DOHH2 (cell line): Measurements from ENCODE around the gene DOCK1.

Experiments
- H3F3A ChIP-seq: fragments of 200-600 bp; sonication (generic), shearing (Covaris generic); 2 replicates; pipeline ENCODE4 v1.6.0; 2016; ENCODE audit warnings: antibody characterized with exemption, mild to moderate bottlenecking; ENCODE audit not compliant: control insufficient read depth, insufficient read depth
- H3K27ac ChIP-seq: fragments of 200-600 bp; sonication (generic); 2 replicates; pipeline ENCODE4 v1.5.1; 2014; ENCODE audit warnings: low read depth, mild to moderate bottlenecking, low read length, moderate library complexity
- H3K27me3 ChIP-seq: fragments of 200-600 bp; sonication (generic); 2 replicates; pipeline ENCODE4 v1.6.1; 2014; ENCODE audit warnings: mild to moderate bottlenecking, low read length, mixed read lengths; ENCODE audit not compliant: control insufficient read depth
- H3K36me3 ChIP-seq: fragments of 200-600 bp; sonication (generic); 2 replicates; pipeline ENCODE4 v1.6.1; 2014; ENCODE audit warnings: mild to moderate bottlenecking, low read length, moderate library complexity, mixed read lengths; ENCODE audit not compliant: control insufficient read depth
- H3K4me1 ChIP-seq: fragments of 200-600 bp; sonication (generic); 2 replicates; pipeline ENCODE4 v1.6.1; 2014; ENCODE audit warnings: mild to moderate bottlenecking, low read length, mixed read lengths; ENCODE audit not compliant: control insufficient read depth
- H3K4me2 ChIP-seq: fragments of 200-600 bp; sonication (generic); 2 replicates; pipeline ENCODE4 v1.6.0; 2014; ENCODE audit warnings: mild to moderate bottlenecking, low read length, moderate library complexity
- H3K4me3 ChIP-seq: fragments of 200-600 bp; sonication (generic); 2 replicates; pipeline ENCODE4 v1.5.1; 2014; ENCODE audit warnings: mild to moderate bottlenecking, low read length, mixed read lengths
- H3K79me2 ChIP-seq: fragments of 200-600 bp; sonication (generic); 2 replicates; pipeline ENCODE4 v1.6.1; 2014; ENCODE audit warnings: mild to moderate bottlenecking, low read length, mixed read lengths; ENCODE audit not compliant: control insufficient read depth
- H3K9me2 ChIP-seq: fragments of 200-600 bp; sonication (generic); replicated peaks from 2 replicates; pipeline ENCODE4 v1.6.1; 2014; ENCODE audit warnings: mild to moderate bottlenecking, low read length, mixed read lengths; ENCODE audit not compliant: control insufficient read depth
- H3K9me3 ChIP-seq: fragments of 200-600 bp; sonication (generic); 2 replicates; pipeline ENCODE4 v1.6.1; 2014; ENCODE audit warnings: antibody characterized with exemption, low read length, mixed read lengths; ENCODE audit not compliant: control insufficient read depth, insufficient read depth
- H4K20me1 ChIP-seq: fragments of 200-600 bp; sonication (generic); 2 replicates; pipeline ENCODE4 v1.6.0; 2014; ENCODE audit warnings: low read depth, mild to moderate bottlenecking, antibody characterized with exemption, low read length, moderate library complexity; ENCODE audit not compliant: control insufficient read depth, insufficient read depth
- CTCF ChIP-seq: fragments of 200-600 bp; sonication (generic); IDR thresholded peaks from one replicate; pipeline ENCODE4 v1.5.1; 2014; ENCODE audit warnings: antibody characterized with exemption, mild to moderate bottlenecking, low read depth, low read length; ENCODE audit not compliant: poor library complexity, severe bottlenecking
- EZH2phosphoT487 ChIP-seq: fragments of 200-600 bp; sonication (generic); IDR thresholded peaks from 2 replicates; pipeline ENCODE4 v1.6.1; 2017; ENCODE audit warnings: borderline replicate concordance, mild to moderate bottlenecking, antibody characterized with exemption, low read length, moderate library complexity, mixed read lengths

Gene DOCK1

GRCh38 chr10:127318396-127318795 is 413.2 kb downstream of the DOCK1 start:
- no peaks in the 10 kb centered on the region for H4K20me1 ChIP-seq
- H3K27me3 ChIP-seq = no peaks in the 10 kb centered on the region
- no peak overlapping the region for H3K4me3 ChIP-seq
- no peak overlapping the region for H3K4me2 ChIP-seq
- H3F3A ChIP-seq = no peaks in the 10 kb centered on the region
- H3K9me2 ChIP-seq = no peaks in the 10 kb centered on the region
- TF ChIP-seq CTCF (no peak), EZH2phosphoT487 (no peak)
- no peaks in the 10 kb centered on the region for H3K4me1 ChIP-seq
- H3K79me2 ChIP-seq = no peaks in the 10 kb centered on the region
- H3K27ac ChIP-seq = no peak overlapping the region
- H3K9me3 ChIP-seq = no peaks in the 10 kb centered on the region
- H3K36me3 ChIP-seq = no peaks in the 10 kb centered on the region

- Histone ChIP-seq H4K20me1 (no peaks in the 10 kb centered on the region), H3K79me2 (no peaks in the 10 kb centered on the region), H3F3A (no peaks in the 10 kb centered on the region), H3K27ac (no peak overlapping the region), H3K27me3 (no peaks in the 10 kb centered on the region), H3K4me3 (no peak overlapping the region), H3K4me1 (no peaks in the 10 kb centered on the region), H3K4me2 (no peak overlapping the region), H3K9me3 (no peaks in the 10 kb centered on the region), H3K9me2 (no peaks in the 10 kb centered on the region), H3K36me3 (no peaks in the 10 kb centered on the region)
- TF ChIP-seq CTCF = no peak
- TF ChIP-seq EZH2phosphoT487 = no peak
These were observed 414.0 kb downstream of the DOCK1 start for GRCh38 chr10:127319271-127319670.

- TF ChIP-seq EZH2phosphoT487 = no peak
- no peak for TF ChIP-seq CTCF
- no peaks in the 10 kb centered on the region for H3F3A ChIP-seq
- H4K20me1 ChIP-seq = no peaks in the 10 kb centered on the region
These were observed 414.5 kb downstream of the DOCK1 start for GRCh38 chr10:127319691-127320090.

GRCh38 chr10:127320176-127320575 is 414.9 kb downstream of the DOCK1 start:
- TF ChIP-seq CTCF (no peak), EZH2phosphoT487 (no peak)
- Histone ChIP-seq H4K20me1 (no peaks in the 10 kb centered on the region), H3K79me2 (no peaks in the 10 kb centered on the region), H3K4me3 (no peak overlapping the region), H3K36me3 (no peaks in the 10 kb centered on the region), H3K4me1 (no peaks in the 10 kb centered on the region), H3K9me2 (no peaks in the 10 kb centered on the region), H3K9me3 (no peaks in the 10 kb centered on the region), H3K27ac (no peak overlapping the region), H3K4me2 (no peak overlapping the region), H3F3A (no peaks in the 10 kb centered on the region), H3K27me3 (no peaks in the 10 kb centered on the region)

More at GRCh38 chr10:127319691-127320090, 414.5 kb downstream of the DOCK1 start:
- no peaks in the 10 kb centered on the region for H3K27me3 ChIP-seq
- no peaks in the 10 kb centered on the region for H3K36me3 ChIP-seq
- no peaks in the 10 kb centered on the region for H3K4me1 ChIP-seq
- no peaks in the 10 kb centered on the region for H3K79me2 ChIP-seq
- H3K4me2 ChIP-seq = no peak overlapping the region
- H3K4me3 ChIP-seq = no peak overlapping the region
- no peaks in the 10 kb centered on the region for H3K9me2 ChIP-seq
- H3K27ac ChIP-seq = no peak overlapping the region
- H3K9me3 ChIP-seq = no peaks in the 10 kb centered on the region
